Nephron progenitor cell (in vitro differentiated cells): Measurements from ENCODE around the gene SLC6A5.

ENCODE experiments used
- DNase-seq: peaks from one replicate; pipeline ENCODE4 v3.0.0; 2021
- H3K27ac Mint-ChIP-seq: 2 replicates; pipeline ENCODE4 v1.8.0; 2021; ENCODE audit warnings: mild to moderate bottlenecking, moderate library complexity, mixed read lengths
- H3K27me3 Mint-ChIP-seq: 2 replicates; pipeline ENCODE4 v1.8.0; 2021; ENCODE audit warnings: mild to moderate bottlenecking, low read depth, mixed read lengths; ENCODE audit not compliant: poor library complexity
- H3K36me3 Mint-ChIP-seq: 2 replicates; pipeline ENCODE4 v1.8.0; 2021; ENCODE audit warnings: low read depth, mixed read lengths
- H3K4me1 Mint-ChIP-seq: 2 replicates; pipeline ENCODE4 v1.8.0; 2021; ENCODE audit warnings: mixed read lengths
- H3K4me3 Mint-ChIP-seq: 2 replicates; pipeline ENCODE4 v1.8.0; 2021; ENCODE audit warnings: mild to moderate bottlenecking, moderate library complexity, mixed read lengths
- H3K9me3 Mint-ChIP-seq: 2 replicates; pipeline ENCODE4 v1.8.0; 2021; ENCODE audit warnings: mild to moderate bottlenecking, moderate library complexity, mixed read lengths
- CTCF ChIP-seq: fragments of 200-600 bp; sonication (generic); IDR thresholded peaks from 2 replicates; pipeline ENCODE4 v1.5.0; 2021; ENCODE audit warnings: antibody characterized with exemption

Gene SLC6A5

GRCh38 chr11:20598492-20598891, 916 bp upstream of the SLC6A5 start:
- no peak overlapping the region for H3K27ac Mint-ChIP-seq
- no peak overlapping the region for H3K4me3 Mint-ChIP-seq
- H3K36me3 Mint-ChIP-seq, result no peaks in the 10 kb centered on the region
- H3K9me3 Mint-ChIP-seq, result peaks cover 4% of the 10 kb centered on the region
- peaks cover 100% of the 10 kb centered on the region for H3K27me3 Mint-ChIP-seq
- DNase-seq, result no peak
- H3K4me1 Mint-ChIP-seq, result peaks cover 6% of the 10 kb centered on the region
- no peak for TF ChIP-seq CTCF

GRCh38 chr11:20600020-20600346, 575 bp downstream of the SLC6A5 start:
- no peak for TF ChIP-seq CTCF
- H3K36me3 Mint-ChIP-seq, result no peaks in the 10 kb centered on the region
- H3K27me3 Mint-ChIP-seq, result peaks cover 100% of the 10 kb centered on the region
- peaks cover 4% of the 10 kb centered on the region for H3K9me3 Mint-ChIP-seq
- H3K4me3 Mint-ChIP-seq, result no peak overlapping the region
- DNase-seq, result no peak
- H3K27ac Mint-ChIP-seq, result no peak overlapping the region
- peaks cover 6% of the 10 kb centered on the region for H3K4me1 Mint-ChIP-seq

- DNase-seq, result no peak
- no peak for TF ChIP-seq CTCF
- Mint-ChIP-seq H3K4me3 (no peak overlapping the region), H3K9me3 (peaks cover 4% of the 10 kb centered on the region), H3K27ac (no peak overlapping the region), H3K36me3 (no peaks in the 10 kb centered on the region), H3K4me1 (peaks cover 6% of the 10 kb centered on the region), H3K27me3 (peaks cover 100% of the 10 kb centered on the region)
Observed at GRCh38 chr11:20600551-20600950, 1.1 kb downstream of the SLC6A5 start.

- Mint-ChIP-seq H3K9me3 (peaks cover 4% of the 10 kb centered on the region), H3K36me3 (no peaks in the 10 kb centered on the region), H3K27ac (no peak overlapping the region), H3K4me1 (peaks cover 6% of the 10 kb centered on the region), H3K4me3 (no peak overlapping the region), H3K27me3 (peaks cover 100% of the 10 kb centered on the region)
- TF ChIP-seq CTCF, result no peak
- peak; percentile 39 for DNase-seq
Observed at GRCh38 chr11:20601221-20601914, 2.0 kb downstream of the SLC6A5 start.

GRCh38 chr11:20604295-20604803, 4.9 kb downstream of the SLC6A5 start:
- no peaks in the 10 kb centered on the region for H3K4me1 Mint-ChIP-seq
- no peak for DNase-seq

More at GRCh38 chr11:20604295-20604803, 4.9 kb downstream of the SLC6A5 start:
- Mint-ChIP-seq H3K9me3 (peaks cover 4% of the 10 kb centered on the region), H3K36me3 (no peaks in the 10 kb centered on the region), H3K27me3 (peaks cover 100% of the 10 kb centered on the region), H3K4me3 (no peak overlapping the region), H3K27ac (no peak overlapping the region)
- TF ChIP-seq CTCF, result no peak
